GM12872 (cell line): ENCODE data around the gene DEFB124.
A peak's percentile ranks its signal among the peaks of the same experiment; 100 is the strongest.

ENCODE experiments used
- CTCF ChIP-seq: IDR thresholded peaks from 3 replicates; pipeline ENCODE4 v1.5.1; 2011; ENCODE audit warnings: low read depth, mild to moderate bottlenecking, low read length, moderate library complexity; ENCODE audit not compliant: insufficient read depth

DEFB124 gene

DNA sequence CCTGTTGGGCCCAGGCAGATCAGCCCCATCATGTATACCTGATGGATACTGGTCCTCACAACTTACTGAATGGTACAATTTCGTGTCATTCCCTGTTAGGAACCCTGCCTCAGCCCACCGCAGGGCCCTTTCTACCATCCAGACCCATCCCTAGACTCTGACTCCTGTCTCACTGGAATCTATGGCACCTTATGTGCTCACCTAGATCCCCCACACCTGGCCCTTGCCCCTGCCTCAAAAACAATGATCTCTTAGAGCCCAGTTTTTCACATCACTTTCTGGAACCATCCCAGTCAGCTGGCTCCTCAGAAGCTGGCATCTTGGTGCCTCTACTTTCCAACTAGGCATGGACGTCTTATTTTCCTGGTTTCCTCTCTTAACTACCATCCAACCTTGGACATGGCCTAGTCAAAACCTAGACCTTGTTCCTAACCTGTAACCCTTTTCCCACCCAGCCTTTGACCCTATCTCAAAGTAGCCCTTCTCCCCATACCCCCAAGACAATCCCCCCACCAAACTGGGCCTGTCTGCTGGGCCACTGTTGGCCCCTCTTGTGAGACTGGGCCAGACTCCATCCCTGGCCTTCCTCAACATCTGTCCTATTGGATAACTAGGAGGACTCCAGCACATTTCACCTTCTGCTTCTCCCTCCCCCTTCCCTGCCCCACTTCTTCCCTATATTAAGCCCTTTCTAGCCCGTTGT, 40.3 kb upstream of the DEFB124 start:
- TF ChIP-seq CTCF: no peak

DNA sequence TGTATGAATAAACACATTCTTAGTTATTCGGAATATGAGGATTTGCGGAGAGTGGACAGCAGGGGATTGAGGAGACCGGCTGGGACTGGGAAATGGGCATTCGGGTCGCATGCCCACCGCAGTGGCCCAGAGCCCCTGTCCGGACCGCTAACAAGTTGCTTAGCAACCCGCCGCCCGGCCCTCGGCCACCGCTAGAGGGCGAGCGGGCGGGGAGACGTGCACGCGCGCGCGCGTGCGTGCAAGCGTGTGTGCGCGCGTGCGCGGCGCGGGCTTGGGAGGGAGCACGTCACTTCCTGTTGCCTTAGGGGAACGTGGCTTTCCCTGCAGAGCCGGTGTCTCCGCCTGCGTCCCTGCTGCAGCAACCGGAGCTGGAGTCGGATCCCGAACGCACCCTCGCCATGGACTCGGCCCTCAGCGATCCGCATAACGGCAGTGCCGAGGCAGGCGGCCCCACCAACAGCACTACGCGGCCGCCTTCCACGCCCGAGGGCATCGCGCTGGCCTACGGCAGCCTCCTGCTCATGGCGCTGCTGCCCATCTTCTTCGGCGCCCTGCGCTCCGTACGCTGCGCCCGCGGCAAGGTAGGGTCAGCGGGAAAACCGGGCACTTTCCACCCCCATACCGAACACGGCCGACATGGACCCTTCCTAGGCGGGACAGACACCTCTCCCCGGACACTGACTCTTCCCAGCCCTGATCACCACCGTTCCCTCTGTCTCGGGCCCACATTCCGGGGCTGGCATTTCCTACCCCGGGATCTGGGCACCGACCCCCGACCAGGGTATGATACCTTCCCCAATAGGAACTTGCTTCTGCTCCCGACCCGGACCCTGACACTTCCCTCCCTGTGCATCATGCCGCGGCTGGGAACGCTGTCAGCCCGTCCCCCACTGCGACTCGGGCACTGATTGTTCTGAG, 39.5 kb upstream of the DEFB124 start, which contains the start of gene HM13:
TSS of gene HM13 (plus strand) at position 289 of the 918 bp plus-strand sequence. CDS start at position 399, 110 bp downstream.
- TF ChIP-seq CTCF: peak; percentile 92

GRCh38 chr20:31508517-31509244, 33.8 kb upstream of the DEFB124 start:
- TF ChIP-seq CTCF: no peak

- TF ChIP-seq CTCF: no peak
Measured at GRCh38 chr20:31505903-31506302, 31.0 kb upstream of the DEFB124 start.

DNA sequence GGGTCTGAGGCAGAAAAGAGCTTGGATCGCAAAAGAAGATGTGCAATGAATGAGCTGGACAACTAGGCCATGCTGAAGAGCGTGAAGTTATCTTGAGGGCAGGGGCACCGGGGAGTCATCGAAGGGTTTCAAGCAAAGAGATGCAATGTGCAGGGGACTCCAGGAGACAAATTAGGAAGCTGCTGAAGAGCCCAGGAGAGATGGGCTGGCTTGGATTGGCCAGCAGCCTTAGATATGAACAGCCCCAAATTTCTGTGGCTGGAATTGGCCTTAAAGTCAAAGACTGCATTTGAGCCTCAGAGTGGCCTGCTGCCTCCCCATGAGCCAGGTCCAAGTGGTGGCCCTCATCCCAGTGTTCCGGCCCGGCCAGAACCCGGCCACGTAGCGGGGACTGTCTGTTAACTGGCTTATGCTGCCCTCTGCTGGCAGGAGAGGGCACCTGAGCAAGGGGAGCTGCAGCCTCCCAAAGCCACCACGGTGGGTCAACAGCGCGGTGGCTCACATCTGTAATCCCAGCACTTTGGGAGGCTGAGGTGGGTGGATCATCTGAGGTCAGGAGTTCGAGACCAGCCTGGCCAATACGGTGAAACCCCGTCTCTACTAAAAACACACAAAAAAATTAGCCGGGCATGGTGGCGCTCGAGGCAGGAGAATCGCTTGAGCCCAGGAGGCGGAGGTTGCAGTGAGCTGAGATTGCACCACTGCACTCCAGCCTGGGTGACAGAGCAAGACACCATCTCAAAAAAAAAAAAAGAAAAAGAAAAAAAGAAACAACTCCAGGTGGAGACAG, 28.2 kb upstream of the DEFB124 start:
- TF ChIP-seq CTCF: peak; percentile 84

GRCh38 chr20:31500527-31500926, 25.6 kb upstream of the DEFB124 start:
- TF ChIP-seq CTCF: no peak
